Tongue (tissue), 2 donors: Measurements from ENCODE around the gene PEX16. TPM values are rescaled to one million over a fixed set of nuclear protein-coding genes. Genes with fewer than 3 reads are reported as not detected.

Experiments used
- DNase-seq: peaks from one replicate; pipeline ENCODE4 v3.0.0-alpha.2; 2015
- total RNA-seq: library from RNA; depleted of rRNA; stranded (reverse); fragments of >200 nt; gene quantifications from one replicate; pipeline ENCODE4 v1.2.3, GENCODE V29; 2014

PEX16 gene
- total RNA-seq: 8.0 TPM

GRCh38 chr11:45917623-45918330 lies at the start of gene PEX16:
TSS of gene PEX16 (minus strand) at chr11:45917877. CDS start at chr11:45917811, 66 bp downstream.
- peak; percentile 99 for DNase-seq

- peak; percentile 92 for DNase-seq
These were observed 47.3 kb upstream of the PEX16 start for GRCh38 chr11:45964911-45965389.

DNA sequence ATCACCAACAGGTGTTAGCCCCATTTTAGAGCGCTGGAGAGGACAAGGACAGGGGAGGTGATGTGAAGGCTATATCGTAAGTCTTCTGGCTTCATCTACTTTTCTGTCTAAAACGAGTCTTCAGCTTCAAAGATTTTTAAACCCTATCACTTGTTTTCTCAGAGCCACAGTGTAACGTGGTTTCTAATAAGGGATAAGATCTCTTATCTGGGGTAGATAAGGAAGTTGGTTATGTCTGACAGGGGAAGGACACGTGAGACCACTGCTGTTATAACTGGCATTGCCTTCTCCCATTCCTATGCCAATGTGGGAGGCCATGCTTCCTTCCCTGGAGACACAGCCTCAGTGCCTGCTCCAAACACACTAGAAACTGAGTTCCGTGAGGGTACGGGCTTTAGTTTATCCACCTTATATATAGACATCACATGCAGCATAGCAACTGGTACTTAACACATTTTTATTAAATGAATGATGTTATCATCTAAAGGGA lies 44.1 kb upstream of the PEX16 start:
- DNase-seq: no peak

- DNase-seq: peak; percentile 67
These were observed 42.9 kb upstream of the PEX16 start for GRCh38 chr11:45960387-45961095.

DNA sequence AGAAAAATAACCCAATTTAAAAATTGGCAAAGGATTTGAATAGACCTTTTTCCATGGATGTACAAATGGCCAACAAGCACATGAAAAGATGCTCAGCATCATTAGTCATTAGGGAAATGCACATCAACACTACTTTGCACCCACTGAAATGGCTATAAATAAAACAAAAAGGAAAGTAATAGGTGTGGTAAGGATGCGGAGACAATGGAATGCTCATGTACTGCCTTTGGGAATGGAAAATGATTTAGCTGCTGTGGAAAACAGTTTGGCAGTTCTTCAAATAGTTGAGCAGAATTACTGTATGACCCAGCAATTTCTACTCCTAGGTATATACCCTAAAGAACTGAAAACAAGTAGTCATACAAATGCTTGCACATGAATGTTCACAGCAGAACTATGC lies 42.2 kb upstream of the PEX16 start:
- DNase-seq: no peak

- no peak for DNase-seq
These were observed 32.3 kb upstream of the PEX16 start for GRCh38 chr11:45949992-45950407.

DNA sequence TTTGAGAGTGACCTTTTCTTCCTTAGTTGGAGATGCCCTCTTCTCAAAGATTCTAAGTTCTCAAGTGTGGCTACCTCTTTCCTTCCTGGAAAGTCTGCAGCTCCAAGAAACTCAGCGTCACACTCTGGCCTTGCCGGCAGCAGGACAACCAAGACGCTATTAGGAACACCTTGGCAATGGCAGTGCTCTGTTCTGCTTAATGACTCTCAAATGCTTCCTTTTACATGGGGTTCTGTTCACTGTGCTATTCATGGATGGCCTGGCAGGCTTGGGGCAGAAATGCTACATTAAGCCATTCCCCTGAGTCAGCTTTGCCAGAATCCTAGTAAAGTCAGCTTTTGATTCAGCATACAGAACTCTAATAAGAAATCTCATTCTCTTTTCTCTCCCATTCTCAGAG lies 30.7 kb upstream of the PEX16 start:
- no peak for DNase-seq

GRCh38 chr11:45947885-45948284 lies 30.2 kb upstream of the PEX16 start:
- no peak for DNase-seq

DNA sequence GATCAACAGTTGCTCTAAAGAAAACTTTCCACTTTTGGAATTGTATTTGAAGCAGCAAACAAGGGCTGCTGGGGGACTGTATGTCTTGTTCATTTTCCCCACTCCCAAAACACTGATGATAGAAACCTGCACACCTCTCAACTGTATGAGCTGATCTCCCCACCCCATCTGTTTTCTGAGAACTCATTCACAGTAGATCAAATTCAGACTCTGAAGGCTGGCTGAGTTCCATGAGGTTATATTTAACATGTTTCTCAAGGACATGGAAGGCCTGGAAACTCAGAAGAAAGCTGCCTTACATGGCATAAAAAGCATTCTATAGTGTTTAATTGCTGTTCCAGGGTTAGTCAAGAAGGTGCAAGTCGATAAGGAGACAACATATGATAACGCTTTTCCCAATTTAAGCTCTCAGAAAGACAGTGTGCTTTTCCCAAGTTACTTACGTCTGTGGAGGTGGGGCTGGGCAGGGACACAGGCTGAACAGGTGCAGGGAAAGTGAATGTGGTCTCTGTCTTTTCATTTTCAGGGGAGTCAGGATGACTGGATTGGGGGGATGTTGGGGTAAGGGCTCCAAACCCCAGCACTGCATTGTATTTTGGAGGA lies 27.8 kb upstream of the PEX16 start:
- peak; percentile 83 for DNase-seq

- no peak for DNase-seq
These were observed 24.7 kb upstream of the PEX16 start for GRCh38 chr11:45942381-45942780.

DNA sequence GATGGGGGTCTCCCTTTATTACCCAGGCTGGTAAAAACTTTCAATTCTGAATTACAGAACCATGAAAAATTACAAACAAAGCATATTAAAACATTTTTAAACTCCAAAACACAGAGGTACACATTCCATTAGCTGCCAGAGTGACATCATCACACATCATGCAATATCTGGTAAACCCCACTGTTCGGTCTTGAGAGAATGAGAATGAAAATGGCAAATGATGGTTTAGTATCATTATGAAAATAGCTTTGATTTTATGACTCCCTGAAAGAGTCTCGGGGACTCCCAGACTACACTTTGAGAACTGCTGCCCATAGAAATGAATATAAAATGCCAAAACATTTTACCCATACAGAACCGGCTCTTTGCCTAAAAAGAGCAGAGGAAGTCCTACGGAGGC lies 23.6 kb upstream of the PEX16 start:
- no peak for DNase-seq

DNA sequence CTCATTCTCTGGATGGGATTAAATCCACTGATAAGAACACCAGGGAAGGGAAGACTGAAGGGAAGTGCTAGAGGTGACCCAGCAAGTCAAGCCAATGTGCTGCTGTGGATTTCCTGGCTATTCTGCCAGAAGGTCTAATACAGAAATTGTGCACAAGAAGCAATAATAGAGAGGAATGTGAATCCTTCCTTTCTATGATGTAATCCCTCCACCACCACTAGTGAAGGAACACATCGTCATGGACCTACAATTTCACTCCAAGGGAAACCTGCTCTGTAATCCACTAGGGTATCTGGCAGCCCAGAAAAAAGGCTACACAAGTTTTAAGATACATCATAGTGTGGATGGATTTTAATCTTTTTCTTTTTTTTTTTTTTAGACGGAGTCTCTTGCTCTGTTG lies 22.2 kb upstream of the PEX16 start:
- no peak for DNase-seq

DNA sequence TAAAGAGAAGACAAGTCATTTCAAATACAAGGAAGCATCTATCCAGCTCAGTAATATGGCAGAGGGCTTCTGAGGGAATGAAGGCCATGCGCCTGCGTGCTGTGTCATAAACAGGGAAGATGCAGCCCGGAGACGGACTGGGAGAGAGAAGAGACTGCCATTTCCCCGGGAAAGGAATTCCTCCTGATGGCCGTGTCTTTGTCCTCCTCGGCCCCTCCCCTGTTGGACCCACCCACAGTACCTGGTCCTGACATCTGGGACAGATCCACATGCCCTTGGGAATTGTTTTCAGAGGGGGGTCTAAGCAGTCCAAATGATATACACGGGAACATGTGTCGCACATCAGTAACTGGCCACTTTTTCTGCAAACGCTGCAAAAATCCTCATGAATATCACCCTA lies 20.2 kb upstream of the PEX16 start:
- DNase-seq: no peak

- DNase-seq: no peak
These were observed 18.9 kb upstream of the PEX16 start for GRCh38 chr11:45936511-45937054.

DNA sequence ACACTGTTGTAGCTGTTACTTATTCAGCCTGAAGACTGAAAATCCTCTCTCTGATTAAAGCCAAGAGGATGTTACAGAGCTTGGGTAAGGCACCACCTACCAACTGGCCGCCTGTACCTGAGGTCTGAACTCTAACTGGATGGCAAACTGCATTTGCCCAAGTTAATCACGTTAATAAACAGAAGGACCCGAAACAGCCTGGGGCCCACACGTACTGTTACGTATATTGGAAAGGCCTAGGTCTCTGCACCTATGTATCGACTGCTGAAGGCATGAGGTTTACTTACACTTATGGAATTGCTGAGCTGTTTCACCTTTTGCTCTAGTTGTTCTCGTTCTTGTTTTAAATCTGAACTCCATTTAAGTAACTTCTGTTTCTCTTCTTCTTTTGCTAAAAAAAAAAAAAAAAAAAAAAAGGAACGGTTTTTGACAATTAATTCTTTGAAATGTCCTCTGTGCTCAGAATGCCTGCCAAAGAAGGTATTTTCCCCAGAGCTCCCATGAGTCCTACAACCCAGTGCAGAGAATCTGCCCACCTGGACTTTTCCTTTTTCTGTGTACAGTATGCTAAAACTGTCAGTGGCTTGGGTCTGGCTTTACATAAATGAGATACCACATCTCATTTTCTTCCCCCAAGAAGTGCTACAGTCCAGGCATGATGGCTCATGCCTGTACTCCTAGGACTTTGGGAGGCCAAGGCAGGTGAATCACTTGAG lies 17.8 kb upstream of the PEX16 start:
- no peak for DNase-seq

DNA sequence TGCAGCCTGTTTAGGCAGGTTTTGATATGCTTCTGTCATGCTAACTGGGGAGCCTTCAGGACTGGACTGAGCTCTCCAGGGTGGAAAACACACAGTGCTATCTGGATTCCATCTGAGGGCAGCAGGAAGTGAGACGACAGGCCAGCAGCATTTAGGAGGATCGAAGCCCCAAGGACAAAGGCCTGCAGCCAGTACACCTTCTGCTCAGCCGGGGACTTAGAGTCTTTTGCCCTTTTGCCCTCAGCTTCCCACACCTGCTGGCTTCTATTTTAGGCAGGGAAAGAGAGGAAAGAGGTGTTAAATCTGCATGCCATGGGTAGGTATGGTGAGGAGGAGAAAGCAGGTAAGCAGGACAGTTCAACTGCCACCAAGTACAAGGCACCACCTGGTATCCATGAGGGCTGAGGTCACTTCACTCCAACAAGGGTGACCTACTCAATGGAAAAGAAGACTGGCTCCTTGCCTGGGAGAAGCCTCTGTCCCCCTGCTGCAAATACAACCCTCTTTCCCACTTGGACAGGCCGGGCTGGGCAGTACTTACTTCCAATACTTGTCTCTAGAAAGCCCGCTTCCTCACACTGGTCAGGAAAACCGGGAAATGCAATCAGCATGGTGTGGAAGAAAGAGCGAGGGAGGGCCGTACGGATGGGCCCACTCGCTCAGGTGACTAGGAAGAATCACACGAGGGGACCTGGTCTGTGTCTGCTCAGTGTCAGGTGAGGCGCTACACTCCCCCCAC lies 17.1 kb upstream of the PEX16 start:
- DNase-seq: no peak

- no peak for DNase-seq
These were observed 16.3 kb upstream of the PEX16 start for GRCh38 chr11:45933846-45934579.

GRCh38 chr11:45933131-45933831 lies 15.6 kb upstream of the PEX16 start:
- DNase-seq: no peak

DNA sequence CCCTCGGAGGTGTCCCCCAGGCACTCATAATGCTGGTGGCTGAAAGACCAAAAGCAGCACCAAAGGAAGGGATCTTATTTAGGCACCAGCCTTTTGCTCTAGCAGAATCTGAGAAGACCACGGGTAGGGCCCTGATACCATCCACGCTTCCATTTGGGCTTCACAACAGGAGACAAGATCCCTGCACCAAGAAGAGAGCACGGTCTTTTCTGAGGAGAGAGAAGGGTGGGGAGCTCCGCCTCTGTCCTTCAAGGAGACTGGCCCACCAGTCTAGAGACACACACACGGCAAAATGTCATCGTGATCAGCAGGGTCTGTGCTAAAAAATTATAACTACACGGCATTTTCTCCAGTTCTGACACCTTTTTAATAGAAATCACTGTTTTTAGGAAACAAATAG lies 14.5 kb upstream of the PEX16 start:
- no peak for DNase-seq

DNA sequence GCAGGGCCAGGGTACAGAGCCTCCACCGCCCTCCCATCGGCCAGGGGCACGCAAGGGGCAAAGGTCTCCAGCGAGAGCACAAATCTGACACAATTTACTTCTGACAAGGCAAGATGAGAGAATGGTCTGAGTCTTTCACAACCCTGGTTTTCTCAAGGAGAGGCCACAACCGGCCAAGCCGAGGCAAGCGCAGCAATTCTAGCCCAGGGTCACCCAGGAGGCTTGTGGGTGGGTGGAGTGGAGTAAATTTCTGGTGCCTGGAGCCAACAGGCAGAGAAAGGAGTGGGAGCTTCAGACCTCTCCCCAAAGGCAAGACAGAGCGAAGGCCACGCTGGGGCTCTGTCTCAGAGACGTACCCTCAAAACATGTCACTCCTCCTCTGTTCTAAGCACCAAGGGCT lies 14.1 kb upstream of the PEX16 start:
- no peak for DNase-seq
